IMR-90 (cell line): ENCODE results near the gene IL1A. TPM values are rescaled to one million over a fixed set of nuclear protein-coding genes. Genes with fewer than 3 reads are reported as not detected.

Experiments
- ATAC-seq: fragments of 200-7000 bp; cut with Tn5 transposase; 2 replicates; pipeline ENCODE4 v1.9.1; 2020; ENCODE audit warnings: low read depth, mild to moderate bottlenecking, moderate library complexity
- BruUV-seq: library from RNA; stranded (reverse); fragments of 400-500 nt; replicated peaks from 2 replicates; lab custom pipeline; 2021; lab: Mats Ljungman, UMichigan
- CTCF ChIA-PET: fragments of 300-600 bp; formaldehyde crosslinking; extraction: SDS; loops from one replicate; lab custom pipeline; 2021; ENCODE audit warnings: antibody characterized with exemption; lab: Yijun Ruan, JAX
- POLR2A ChIA-PET: fragments of 300-600 bp; sonication (Branson Sonifier 250); formaldehyde crosslinking; loops from one replicate; lab custom pipeline; 2022; ENCODE audit warnings: antibody characterized with exemption; ENCODE audit not compliant: unreplicated experiment; lab: Charles Lee
- DNase-seq: peaks from one replicate; pipeline ENCODE4 v3.0.0; 2013
- H2AFZ ChIP-seq: replicated peaks from 2 replicates; pipeline ENCODE3; 2013; ENCODE audit warnings: low read length, mild to moderate bottlenecking; ENCODE audit not compliant: poor library complexity
- H2AK5ac ChIP-seq: 2 replicates; pipeline ENCODE4 v1.6.1; 2013; ENCODE audit warnings: low read depth, low read length, inconsistent platforms
- H2AK9ac ChIP-seq: replicated peaks from 2 replicates; pipeline ENCODE3; 2013; ENCODE audit warnings: mild to moderate bottlenecking, low read depth, low read length, moderate library complexity; ENCODE audit not compliant: poor library complexity
- H2BK120ac ChIP-seq: 2 replicates; pipeline ENCODE4 v1.6.1; 2013; ENCODE audit warnings: low read depth, low read length, inconsistent platforms
- H2BK15ac ChIP-seq: 3 replicates; pipeline ENCODE4 v1.6.1; 2013; ENCODE audit warnings: low read depth, low read length, inconsistent platforms
- H2BK20ac ChIP-seq: 2 replicates; pipeline ENCODE4 v1.6.1; 2013; ENCODE audit warnings: low read depth, mild to moderate bottlenecking, inconsistent platforms, low read length, moderate library complexity
- H2BK5ac ChIP-seq: 2 replicates; pipeline ENCODE4 v1.6.1; 2013; ENCODE audit warnings: mild to moderate bottlenecking, low read depth, low read length, inconsistent platforms; ENCODE audit not compliant: poor library complexity, severe bottlenecking
- H3K14ac ChIP-seq: replicated peaks from 2 replicates; pipeline ENCODE4 v1.6.1; 2013; ENCODE audit warnings: low read depth, low read length, inconsistent platforms
- H3K18ac ChIP-seq: 2 replicates; pipeline ENCODE4 v1.6.1; 2013; ENCODE audit warnings: low read depth, low read length, control low read depth
- H3K23ac ChIP-seq: 2 replicates; pipeline ENCODE4 v1.6.1; 2013; ENCODE audit warnings: low read depth, low read length, inconsistent platforms
- H3K27ac ChIP-seq: 2 replicates; pipeline ENCODE4 v1.5.1; 2013; ENCODE audit warnings: mild to moderate bottlenecking, control low read depth, low read length; ENCODE audit not compliant: insufficient read depth
- H3K27me3 ChIP-seq: 2 replicates; pipeline ENCODE4 v1.6.1; 2013; ENCODE audit warnings: low read length; ENCODE audit not compliant: control insufficient read depth, insufficient read depth
- H3K36me3 ChIP-seq: 2 replicates; pipeline ENCODE4 v1.6.1; 2013; ENCODE audit warnings: low read length, mixed read lengths; ENCODE audit not compliant: control insufficient read depth, insufficient read depth
- H3K4ac ChIP-seq: 2 replicates; pipeline ENCODE4 v1.6.1; 2013; ENCODE audit warnings: low read depth, low read length, inconsistent platforms
- H3K4me1 ChIP-seq: 2 replicates; pipeline ENCODE4 v1.6.1; 2013; ENCODE audit warnings: low read length, mixed read lengths; ENCODE audit not compliant: control insufficient read depth, insufficient read depth
- H3K4me2 ChIP-seq: 2 replicates; pipeline ENCODE4 v1.6.1; 2013; ENCODE audit warnings: low read depth, mild to moderate bottlenecking, control low read depth, low read length, moderate library complexity
- H3K4me3 ChIP-seq: 2 replicates; pipeline ENCODE4 v1.5.1; 2013; ENCODE audit warnings: low read depth, mild to moderate bottlenecking, control low read depth, low read length, moderate library complexity; ENCODE audit not compliant: insufficient read depth
- H3K56ac ChIP-seq: 2 replicates; pipeline ENCODE4 v1.6.1; 2013; ENCODE audit warnings: low read length, inconsistent platforms; ENCODE audit not compliant: insufficient read depth; ENCODE audit errors: extremely low read depth
- H3K79me1 ChIP-seq, 2 experiments: 2 replicates each; pipeline ENCODE4 v1.6.1; 2013; ENCODE audit warnings: low read length in 2 of 2, inconsistent platforms in 1 of 2, low read depth in 1 of 2
- H3K9ac ChIP-seq: 2 replicates; pipeline ENCODE4 v1.6.1; 2013; ENCODE audit warnings: low read depth, low read length, control low read depth
- H3K9me1 ChIP-seq: 2 replicates; pipeline ENCODE4 v1.6.1; 2013; ENCODE audit warnings: low read length, inconsistent platforms; ENCODE audit not compliant: insufficient read depth
- H3K9me3 ChIP-seq: 2 replicates; pipeline ENCODE4 v1.6.1; 2013; ENCODE audit warnings: low read length; ENCODE audit not compliant: control insufficient read depth, insufficient read depth
- H4K20me1 ChIP-seq: 2 replicates; pipeline ENCODE4 v1.6.1; 2013; ENCODE audit warnings: low read length, inconsistent platforms; ENCODE audit not compliant: insufficient read depth
- H4K5ac ChIP-seq: 2 replicates; pipeline ENCODE4 v1.6.1; 2013; ENCODE audit warnings: mild to moderate bottlenecking, low read depth, low read length, control low read depth
- H4K8ac ChIP-seq, 2 experiments: 2 replicates each; pipeline ENCODE4 v1.6.1; 2013; ENCODE audit warnings: low read depth in 2 of 2, low read length in 2 of 2, control low read depth in 1 of 2, inconsistent platforms in 1 of 2
- H4K91ac ChIP-seq: 2 replicates; pipeline ENCODE4 v1.6.1; 2013; ENCODE audit warnings: low read depth, low read length, inconsistent platforms; ENCODE audit not compliant: insufficient read depth
- BHLHE40 ChIP-seq: fragments of 150-350 bp; IDR thresholded peaks from 2 replicates; pipeline ENCODE4 v1.6.1; 2016; ENCODE audit warnings: mild to moderate bottlenecking, low read depth, low read length
- CEBPB ChIP-seq: IDR thresholded peaks from 2 replicates; pipeline ENCODE4 v1.6.1; 2012; ENCODE audit warnings: low read depth, low read length, improper control_type of control experiment
- CHD1 ChIP-seq: IDR thresholded peaks from 2 replicates; pipeline ENCODE4 v1.6.1; 2012; ENCODE audit warnings: low read depth, low read length, improper control_type of control experiment
- CTCF ChIP-seq: conservative IDR thresholded peaks from 2 replicates; pipeline ENCODE4 v1.5.1; 2012; ENCODE audit warnings: mild to moderate bottlenecking, low read depth, low read length, improper control_type of control experiment
- ELK1 ChIP-seq: fragments of 150-350 bp; IDR thresholded peaks from 2 replicates; pipeline ENCODE4 v1.6.1; 2016; ENCODE audit warnings: low read depth, mild to moderate bottlenecking, low read length, moderate library complexity, borderline replicate concordance
- MAFK ChIP-seq: IDR thresholded peaks from 2 replicates; pipeline ENCODE4 v1.6.1; 2012; ENCODE audit warnings: low read depth, low read length, improper control_type of control experiment
- MXI1 ChIP-seq: IDR thresholded peaks from 2 replicates; pipeline ENCODE4 v1.6.1; 2012; ENCODE audit warnings: low read depth, mild to moderate bottlenecking, low read length, moderate library complexity, borderline replicate concordance
- POLR2A ChIP-seq: IDR thresholded peaks from 2 replicates; pipeline ENCODE4 v1.6.1; 2012; ENCODE audit warnings: mild to moderate bottlenecking, low read depth, low read length
- RAD21 ChIP-seq: IDR thresholded peaks from 2 replicates; pipeline ENCODE4 v1.6.1; 2012; ENCODE audit warnings: low read length, improper control_type of control experiment
- RCOR1 ChIP-seq: IDR thresholded peaks from 2 replicates; pipeline ENCODE4 v1.6.1; 2012; ENCODE audit warnings: mild to moderate bottlenecking, low read length, improper control_type of control experiment; ENCODE audit not compliant: insufficient replicate concordance
- RFX5 ChIP-seq: IDR thresholded peaks from 2 replicates; pipeline ENCODE4 v1.8.0; 2012; ENCODE audit warnings: low read depth, mild to moderate bottlenecking, low read length, moderate library complexity
- USF2 ChIP-seq: fragments of 150-350 bp; IDR thresholded peaks from 2 replicates; pipeline ENCODE4 v1.6.1; 2017; ENCODE audit warnings: mild to moderate bottlenecking, antibody characterized with exemption, low read length, low read depth
- WGBS, 2 experiments: methylation state at CpG; one replicate each; pipeline versions ENCODE4 v1.1.5 to v1.1.7; 2013; ENCODE audit warnings: missing lambda C conversion rate in 2 of 2; ENCODE audit not compliant: insufficient read length in 1 of 2; ENCODE audit errors: extremely low coverage in 2 of 2; 5-methylcytosine and 5-hydroxymethylcytosine counted together
- dilution Hi-C: fragments of 300-500 bp; cut with HindIII; formaldehyde crosslinking; loops from one replicate; pipeline ENCODE4 v1.14.3; 2018; ENCODE audit warnings: low sequenced_read_pairs; ENCODE audit not compliant: unreplicated experiment
- in situ Hi-C: fragments of 300-500 bp; cut with MboI; formaldehyde crosslinking; loops from 3 replicates; pipeline ENCODE4 v1.14.3; 2019; ENCODE audit warnings: low sequenced_read_pairs, inconsistent platforms, mixed read lengths
- intact Hi-C: fragments of 100-400 bp; cut with micrococcal nuclease; formaldehyde crosslinking; loops from 2 replicates; pipeline ENCODE4 v1.10.0; 2022
- polyA plus RNA-seq, 3 experiments: library from polyadenylated mRNA; depleted of rRNA; stranded (reverse); fragments of >200 nt; gene quantifications; 2 replicates each; pipeline ENCODE4 v1.2.3, GENCODE V29; 2012; ENCODE audit warnings: low replicate concordance in 1 of 3
- total RNA-seq: library from RNA; depleted of rRNA; stranded (reverse); fragments of >200 nt; gene quantifications from 2 replicates; pipeline ENCODE4 v1.2.3, GENCODE V29; 2012

IL1A gene
- total and polyA plus RNA-seq, 2 of the 4 experiments (the other 2 are of a cell fraction), result 0.48 to 1.1 TPM

- ChIA-PET CTCF (no interaction called here), POLR2A (no interaction called here)
- no peak within 1 kb of the TSS for H4K5ac ChIP-seq
- peak within 1 kb of the TSS; percentile 86 for H3K23ac ChIP-seq
- peak within 1 kb of the TSS; percentile 68; the same call in 1 of the 3 replicates for H2BK15ac ChIP-seq
- H3K56ac ChIP-seq, result peak within 1 kb of the TSS; percentile 55; the same call in 1 of the 2 replicates
- no peak within 1 kb of the TSS; the same call in 1 of the 2 replicates for H2BK20ac ChIP-seq
- in situ Hi-C loops, result no loop called here
- peak within 1 kb of the TSS; percentile 54 for H3K27ac ChIP-seq
- H3K18ac ChIP-seq, result no peak within 1 kb of the TSS
- no peaks in the 10 kb centered on the region; the same call in 1 of the 2 replicates for H3K4me1 ChIP-seq
- 0 out of 2 replicates have a peak, but pooled peaks cover 2% of the 10 kb centered on the region for H3K9me3 ChIP-seq
- H3K27me3 ChIP-seq, result no peaks in the 10 kb centered on the region
- H2AFZ ChIP-seq, result peak within 1 kb of the TSS; percentile 91
- H3K79me1 ChIP-seq, result peaks cover 15 to 57% of the 10 kb centered on the region in 2 experiments
- peak; percentile 98 for DNase-seq
- no TSS peak for BruUV-seq
- peak within 1 kb of the TSS; percentile 79 for H3K4me3 ChIP-seq
- H3K4me2 ChIP-seq, result peak within 1 kb of the TSS; percentile 98
- H4K8ac ChIP-seq, result peak within 1 kb of the TSS; percentile 82 to 86
- peak within 1 kb of the TSS; percentile 85 for H3K14ac ChIP-seq
- H2AK5ac ChIP-seq, result peak within 1 kb of the TSS; percentile 64
- H2BK5ac ChIP-seq, result peak within 1 kb of the TSS; percentile 26
- peak; percentile 99 for ATAC-seq
- H3K4ac ChIP-seq, result peak within 1 kb of the TSS; percentile 75
- peak within 1 kb of the TSS; percentile 59 for H3K9ac ChIP-seq
- peak within 1 kb of the TSS; percentile 74 for H4K91ac ChIP-seq
- H3K9me1 ChIP-seq, result peaks cover 2% of the 10 kb centered on the region; the same call in 1 of the 2 replicates
- H4K20me1 ChIP-seq, result no peaks in the 10 kb centered on the region
- 0% methylated on average over 67 of the region's 79 CpGs; no CpG with 5 or more reads in 1 of the 2 experiments for WGBS, 2 experiments
- dilution Hi-C loops, result no loop called here
- H2AK9ac ChIP-seq, result peak within 1 kb of the TSS; percentile 77
- H2BK120ac ChIP-seq, result peak within 1 kb of the TSS; percentile 61; the same call in 1 of the 2 replicates
- no peaks in the 10 kb centered on the region for H3K36me3 ChIP-seq
- intact Hi-C loops, result loop anchor here (5.0 kb wide), 1 partner anchor 118 kb away; no protein-coding TSS in a partner anchor
- TF ChIP-seq CHD1 (0 out of 2 replicates have a peak, but pooled peaks have one; percentile 33), MAFK (no peak), RAD21 (no peak), MXI1 (peak; percentile 100), RCOR1 (no peak), CEBPB (no peak), CTCF (no peak), USF2 (0 out of 2 replicates have a peak, but pooled peaks have one; percentile 7), BHLHE40 (peak; percentile 57; the same call in 1 of the 2 replicates), ELK1 (no peak), POLR2A (peak; percentile 31; the same call in 1 of the 2 replicates), RFX5 (no peak)
Measured at GRCh38 chr2:112764071-112765044, 19.9 kb downstream of the IL1A start, which contains the start of gene CKAP2L. TSS of gene CKAP2L (minus strand) at chr2:112764609. CDS start at chr2:112764598, 11 bp downstream.
